ENCODE measurements around the gene SLC25A11.
"Not testable (repeated sequence)": the region's sequence is repeated elsewhere in the genome, so short reads cannot be mapped to it uniquely, and the experiment has no call there.

Gene SLC25A11

GRCh38 chr17:4921320-4921719, 18.5 kb downstream of the SLC25A11 start:
- Histone ChIP-seq H3K9me3 (ENCODE audit: insufficient read depth, low read length) (no peaks in the 10 kb centered on the region), H3K36me3 (ENCODE audit: insufficient read depth, insufficient read length, low read length) (no peaks in the 10 kb centered on the region), H3K4me3 (ENCODE audit: insufficient read length, low read depth) (no peak overlapping the region), H3K9ac (ENCODE audit: insufficient read length, low read depth) (no peak overlapping the region), H3K4me1 (ENCODE audit: insufficient read depth, insufficient read length) (peaks cover 2% of the 10 kb centered on the region), H3K27me3 (ENCODE audit: insufficient read depth, insufficient read length) (no peaks in the 10 kb centered on the region)
- no peak for DNase-seq (ENCODE audit: low read depth, low spot score)
- TF ChIP-seq ZNF274 (IDR thresholded peaks at IDR 0.05; ENCODE audit: low read depth, low read length) (no peak), YY1 (IDR thresholded peaks at IDR 0.05; ENCODE audit: insufficient read depth, insufficient read length) (no peak), SUZ12 (IDR thresholded peaks at IDR 0.05; ENCODE audit: extremely low read depth, insufficient read depth, insufficient read length) (no peak)

GRCh38 chr17:4920351-4921048, 19.3 kb downstream of the SLC25A11 start:
- TF ChIP-seq YY1 (IDR thresholded peaks at IDR 0.05; ENCODE audit: insufficient read depth, insufficient read length) (no peak), ZNF274 (IDR thresholded peaks at IDR 0.05; ENCODE audit: low read depth, low read length) (no peak), SUZ12 (IDR thresholded peaks at IDR 0.05; ENCODE audit: extremely low read depth, insufficient read depth, insufficient read length) (no peak)
- Histone ChIP-seq H3K27me3 (ENCODE audit: insufficient read depth, insufficient read length) (no peaks in the 10 kb centered on the region), H3K4me1 (ENCODE audit: insufficient read depth, insufficient read length) (peaks cover 2% of the 10 kb centered on the region), H3K9me3 (ENCODE audit: insufficient read depth, low read length) (no peaks in the 10 kb centered on the region), H3K4me3 (ENCODE audit: insufficient read length, low read depth) (no peak overlapping the region), H3K36me3 (ENCODE audit: insufficient read depth, insufficient read length, low read length) (no peaks in the 10 kb centered on the region), H3K9ac (ENCODE audit: insufficient read length, low read depth) (no peak overlapping the region)
- DNase-seq (ENCODE audit: low read depth, low spot score) = no peak

DNA sequence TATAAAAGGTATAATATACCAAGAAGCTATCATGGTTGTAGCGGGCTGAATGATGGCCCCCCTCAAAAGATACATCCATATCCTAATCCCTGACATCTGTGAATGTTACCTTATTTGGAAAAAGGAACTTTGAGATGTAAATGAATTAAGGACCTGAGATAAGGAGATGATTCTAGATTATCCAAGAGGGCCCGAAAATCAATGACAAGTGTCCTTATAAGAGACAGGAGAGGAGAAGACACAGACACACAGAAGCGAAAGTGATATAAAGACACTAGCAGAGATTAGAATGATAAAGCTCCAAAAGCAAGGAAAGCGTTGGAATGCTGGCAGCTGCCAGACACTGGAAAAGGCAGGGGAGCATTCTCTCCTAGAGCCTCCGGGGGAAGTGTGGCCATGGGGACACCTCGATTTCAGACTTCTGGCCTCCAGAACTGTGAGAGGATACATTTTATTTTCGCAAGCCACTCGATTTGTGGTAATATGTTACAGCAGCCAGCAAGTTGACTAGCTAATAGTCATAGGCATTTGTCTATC, 20.3 kb downstream of the SLC25A11 start:
- Histone ChIP-seq H3K9ac (ENCODE audit: insufficient read length, low read depth) (no peak overlapping the region), H3K4me1 (ENCODE audit: insufficient read depth, insufficient read length) (peaks cover 2% of the 10 kb centered on the region), H3K36me3 (ENCODE audit: insufficient read depth, insufficient read length, low read length) (no peaks in the 10 kb centered on the region), H3K4me3 (ENCODE audit: insufficient read length, low read depth) (no peak overlapping the region), H3K9me3 (ENCODE audit: insufficient read depth, low read length) (no peaks in the 10 kb centered on the region), H3K27me3 (ENCODE audit: insufficient read depth, insufficient read length) (no peaks in the 10 kb centered on the region)
- DNase-seq (ENCODE audit: low read depth, low spot score) = no peak
- no peak for TF ChIP-seq YY1 (IDR thresholded peaks at IDR 0.05; ENCODE audit: insufficient read depth, insufficient read length)

GRCh38 chr17:4914551-4914950, 25.3 kb downstream of the SLC25A11 start:
- not testable (repeated sequence) for DNase-seq (ENCODE audit: low read depth, low spot score); H3K27me3 ChIP-seq (ENCODE audit: insufficient read depth, insufficient read length); H3K9ac ChIP-seq (ENCODE audit: insufficient read length, low read depth); H3K9me3 ChIP-seq (ENCODE audit: insufficient read depth, low read length); H3K36me3 ChIP-seq (ENCODE audit: insufficient read depth, insufficient read length, low read length); H3K4me1 ChIP-seq (ENCODE audit: insufficient read depth, insufficient read length); H3K4me3 ChIP-seq (ENCODE audit: insufficient read length, low read depth)

DNA sequence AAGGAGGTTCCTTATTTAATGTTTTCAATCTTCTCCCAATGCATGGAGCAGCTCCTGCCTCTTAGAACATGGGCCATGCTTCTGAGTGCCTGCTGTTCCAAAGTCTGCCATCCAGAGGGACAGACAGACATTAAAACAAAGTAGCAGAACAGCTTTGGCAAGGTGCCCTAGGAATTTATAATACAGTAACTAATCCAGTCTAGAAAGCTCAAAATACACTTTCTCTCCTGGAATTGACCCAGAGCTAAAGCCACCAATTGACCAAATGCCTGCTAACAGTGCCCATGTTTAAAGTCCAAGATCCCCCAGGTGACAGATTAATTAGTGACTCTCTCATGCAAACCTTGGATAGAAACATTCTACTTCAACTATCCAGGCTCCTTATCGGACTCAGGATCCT, 25.9 kb downstream of the SLC25A11 start:
- Histone ChIP-seq H3K4me1 (ENCODE audit: insufficient read depth, insufficient read length) (peaks cover 4% of the 10 kb centered on the region), H3K4me3 (ENCODE audit: insufficient read length, low read depth) (no peak overlapping the region), H3K9ac (ENCODE audit: insufficient read length, low read depth) (no peak overlapping the region), H3K9me3 (ENCODE audit: insufficient read depth, low read length) (no peaks in the 10 kb centered on the region), H3K27me3 (ENCODE audit: insufficient read depth, insufficient read length) (no peaks in the 10 kb centered on the region), H3K36me3 (ENCODE audit: insufficient read depth, insufficient read length, low read length) (no peaks in the 10 kb centered on the region)
- no peak for DNase-seq (ENCODE audit: low read depth, low spot score)
- TF ChIP-seq ZNF274 (IDR thresholded peaks at IDR 0.05; ENCODE audit: low read depth, low read length) (no peak), YY1 (IDR thresholded peaks at IDR 0.05; ENCODE audit: insufficient read depth, insufficient read length) (no peak), SUZ12 (IDR thresholded peaks at IDR 0.05; ENCODE audit: extremely low read depth, insufficient read depth, insufficient read length) (no peak)

DNA sequence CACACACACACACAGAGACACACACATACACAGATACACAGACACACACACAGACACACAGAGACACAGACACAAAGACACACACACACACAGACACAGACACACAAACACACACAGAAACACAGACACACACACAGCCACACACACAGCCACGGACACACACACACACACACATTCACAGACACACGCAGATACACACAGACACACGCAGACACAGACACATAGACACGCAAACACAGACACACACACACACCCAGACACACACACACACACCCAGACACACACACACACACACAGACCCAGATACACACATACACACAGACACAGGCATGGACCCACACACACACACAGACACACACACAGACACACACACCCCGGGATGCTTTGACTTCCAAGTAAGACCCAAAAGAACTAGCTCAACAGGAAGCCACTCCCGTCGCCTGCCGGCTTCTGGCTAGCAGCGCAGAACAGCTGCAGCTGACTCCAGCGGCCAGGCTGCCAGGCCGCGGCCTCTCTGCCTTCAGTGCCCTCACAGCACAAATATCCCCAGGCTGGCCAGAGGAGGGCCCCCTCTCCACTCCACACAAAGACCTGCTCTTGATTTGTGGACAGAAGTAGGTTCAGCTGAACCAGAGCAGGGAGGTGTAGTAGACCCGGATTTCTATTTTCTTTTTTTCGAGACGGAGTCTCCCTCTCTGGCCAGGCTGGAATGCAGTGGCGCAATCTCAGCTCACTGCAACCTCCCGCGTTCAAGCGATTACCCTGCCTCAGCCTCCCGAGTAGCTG, 30.9 kb downstream of the SLC25A11 start:
- no peaks in the 10 kb centered on the region for H3K36me3 ChIP-seq (ENCODE audit: insufficient read depth, insufficient read length, low read length)
- H3K4me1 ChIP-seq (ENCODE audit: insufficient read depth, insufficient read length) = peaks cover 9% of the 10 kb centered on the region
- no peaks in the 10 kb centered on the region for H3K9me3 ChIP-seq (ENCODE audit: insufficient read depth, low read length)
- no peaks in the 10 kb centered on the region for H3K27me3 ChIP-seq (ENCODE audit: insufficient read depth, insufficient read length)
- no peak for TF ChIP-seq SUZ12 (IDR thresholded peaks at IDR 0.05; ENCODE audit: extremely low read depth, insufficient read depth, insufficient read length)
- no peak overlapping the region for H3K4me3 ChIP-seq (ENCODE audit: insufficient read length, low read depth)
- peak; percentile 71 for DNase-seq (ENCODE audit: low read depth, low spot score)
- H3K9ac ChIP-seq (ENCODE audit: insufficient read length, low read depth) = peak overlapping the region; percentile 58

DNA sequence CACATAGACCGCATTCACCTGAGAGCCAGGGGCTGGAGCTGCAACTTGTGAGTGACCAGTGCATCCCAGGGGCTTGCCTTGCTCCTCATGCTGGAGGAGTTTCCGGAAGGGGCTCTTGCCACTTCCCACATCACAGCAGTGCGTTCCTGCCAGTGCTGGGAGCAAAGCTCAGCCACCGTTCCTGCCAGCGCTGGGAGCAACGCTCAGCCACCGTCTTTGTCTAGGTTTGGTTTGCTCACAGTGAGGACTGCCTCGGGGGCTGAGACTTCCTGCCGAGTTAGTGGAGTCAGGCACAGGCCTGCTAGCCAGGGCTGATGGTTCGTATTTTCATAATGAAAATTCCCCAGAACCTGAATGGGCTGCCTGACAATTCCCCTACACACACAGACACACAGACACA, 31.5 kb downstream of the SLC25A11 start:
- no peak for DNase-seq (ENCODE audit: low read depth, low spot score)
- no peaks in the 10 kb centered on the region for H3K9me3 ChIP-seq (ENCODE audit: insufficient read depth, low read length)
- no peak overlapping the region for H3K4me3 ChIP-seq (ENCODE audit: insufficient read length, low read depth)
- no peaks in the 10 kb centered on the region for H3K27me3 ChIP-seq (ENCODE audit: insufficient read depth, insufficient read length)
- H3K36me3 ChIP-seq (ENCODE audit: insufficient read depth, insufficient read length, low read length) = no peaks in the 10 kb centered on the region
- TF ChIP-seq ZNF274 (IDR thresholded peaks at IDR 0.05; ENCODE audit: low read depth, low read length) (no peak), YY1 (IDR thresholded peaks at IDR 0.05; ENCODE audit: insufficient read depth, insufficient read length) (no peak), SUZ12 (IDR thresholded peaks at IDR 0.05; ENCODE audit: extremely low read depth, insufficient read depth, insufficient read length) (no peak)
- H3K4me1 ChIP-seq (ENCODE audit: insufficient read depth, insufficient read length) = peaks cover 11% of the 10 kb centered on the region
- H3K9ac ChIP-seq (ENCODE audit: insufficient read length, low read depth) = peak overlapping the region; percentile 58

GRCh38 chr17:4906642-4907041, 33.2 kb downstream of the SLC25A11 start:
- H3K4me1 ChIP-seq (ENCODE audit: insufficient read depth, insufficient read length) = peaks cover 13% of the 10 kb centered on the region
- not testable (repeated sequence) for H3K9me3 ChIP-seq (ENCODE audit: insufficient read depth, low read length); H3K4me3 ChIP-seq (ENCODE audit: insufficient read length, low read depth); H3K36me3 ChIP-seq (ENCODE audit: insufficient read depth, insufficient read length, low read length); H3K27me3 ChIP-seq (ENCODE audit: insufficient read depth, insufficient read length); H3K9ac ChIP-seq (ENCODE audit: insufficient read length, low read depth); DNase-seq (ENCODE audit: low read depth, low spot score)

All from NT2/D1 (cell line).